ENCODE measurements around the gene BLTP2. TPM values are rescaled to one million over a fixed set of nuclear protein-coding genes. Genes with fewer than 3 reads are reported as not detected.

BLTP2 gene
- total RNA-seq, result 110 TPM

DNA sequence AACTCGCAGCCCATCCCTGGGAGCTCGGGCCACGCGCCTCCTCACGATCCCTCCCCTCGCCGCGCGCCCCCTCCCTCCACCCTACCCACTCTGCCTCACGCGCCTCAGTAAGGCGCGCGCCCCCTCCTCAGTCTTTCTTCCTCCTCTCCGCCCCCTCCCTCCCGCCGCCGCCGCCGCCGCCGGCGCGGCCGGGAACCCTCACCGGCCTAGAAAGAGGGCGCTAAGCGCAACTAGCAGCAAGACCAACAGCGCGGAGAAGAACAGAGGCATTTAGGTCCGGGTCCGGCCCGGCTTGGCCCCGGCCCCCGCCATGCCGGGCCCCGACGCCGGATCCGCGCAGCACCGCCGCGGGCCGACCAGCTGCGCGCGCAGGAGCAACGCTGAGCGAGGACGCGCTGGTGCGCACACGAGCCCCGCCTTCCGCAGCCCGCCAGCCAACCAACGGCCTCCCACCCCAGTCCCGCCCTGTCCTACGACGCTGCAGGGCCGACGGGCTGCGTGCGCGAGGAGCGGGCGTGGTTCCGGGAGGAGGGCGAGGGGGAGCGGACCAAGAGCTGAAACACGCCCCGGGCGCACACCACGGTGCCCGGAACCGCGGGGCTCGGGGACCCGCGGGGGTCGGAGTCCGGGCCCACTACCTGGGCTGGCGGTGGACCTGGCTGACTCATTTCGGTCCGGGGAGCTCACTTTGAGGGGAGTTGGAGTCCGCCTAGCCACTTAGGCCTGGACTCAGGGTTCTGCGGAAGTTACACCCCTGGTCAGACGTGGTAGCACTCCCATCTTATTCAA is at the start of gene BLTP2:
Gene BLTP2, minus strand, starts transcription at position 372 of the 789 bp plus-strand sequence. Its CDS starts 102 bp downstream, at position 270.

DNA sequence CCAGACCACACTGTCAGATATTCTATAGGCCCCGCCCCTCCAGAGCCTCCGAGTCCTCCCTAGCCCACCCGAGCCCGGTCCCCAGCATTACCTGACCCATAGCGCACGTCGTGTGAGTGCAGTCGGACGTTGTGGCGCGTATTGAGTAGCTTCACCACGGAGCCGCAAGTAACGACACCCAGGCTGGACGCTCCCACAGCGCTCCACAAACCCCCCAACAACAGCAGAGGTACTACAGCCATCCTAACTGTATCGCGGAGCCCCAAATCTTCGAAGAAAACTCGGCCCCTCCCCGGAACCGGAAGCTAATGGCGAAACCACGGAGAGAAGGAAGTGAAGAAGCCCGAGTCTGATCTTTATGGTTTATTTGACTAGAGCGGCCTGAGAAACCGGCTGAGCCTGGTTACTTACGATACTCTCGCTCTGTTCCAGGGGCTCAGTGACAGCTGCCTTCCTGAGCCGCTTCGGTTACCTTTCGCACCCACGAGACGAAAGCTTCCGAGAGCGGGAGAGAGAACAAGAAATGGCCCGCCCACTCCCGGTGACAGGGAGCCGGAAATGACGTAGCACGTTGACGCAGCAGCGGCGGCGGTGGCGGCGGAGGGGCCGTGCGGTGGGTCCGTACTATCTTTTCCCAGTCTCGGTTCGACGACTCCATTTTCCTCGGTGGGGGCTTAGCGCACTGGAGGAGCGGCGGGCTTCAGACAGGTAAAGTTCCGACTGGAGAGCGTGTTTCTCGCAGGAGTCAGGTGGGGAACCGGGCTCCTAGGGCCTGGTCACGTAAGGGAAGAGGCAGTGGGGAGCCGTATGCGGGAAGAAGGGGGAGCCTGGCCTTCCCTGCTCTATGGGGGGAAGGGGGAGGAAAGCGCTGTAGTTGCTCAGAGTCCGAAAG is 16.9 kb upstream of the BLTP2 start, which contains the start of the genes SDF2 and SUPT6H:
Gene SDF2, minus strand, starts transcription at position 272 of the 892 bp plus-strand sequence. Its CDS starts 30 bp downstream, at position 242.
Gene SUPT6H, plus strand, starts transcription at position 571 of the 892 bp plus-strand sequence. CDS start 11,197 bp downstream, outside the sequence.

DNA sequence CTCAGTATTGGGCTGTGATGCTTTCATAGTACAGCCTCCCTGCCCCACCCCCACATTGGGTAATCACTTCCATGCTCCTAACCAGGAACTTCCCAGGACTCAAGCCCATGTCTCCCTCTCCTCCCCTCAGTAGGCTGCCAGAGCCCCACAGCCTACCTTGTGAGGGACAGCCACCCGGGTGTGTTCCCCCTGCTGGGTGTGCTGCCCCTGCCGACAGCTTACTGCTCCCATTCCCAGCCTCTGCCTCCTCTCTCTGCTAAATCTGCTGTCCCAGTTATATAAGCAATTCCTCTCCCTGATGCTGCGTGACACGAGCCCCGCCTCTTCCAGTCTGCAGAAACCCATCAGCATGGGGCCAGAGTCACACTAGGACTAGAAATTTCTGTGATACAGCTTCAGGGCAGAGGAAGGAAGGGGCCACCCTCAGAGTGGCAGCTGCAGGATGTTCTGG is 31.0 kb downstream of the BLTP2 start, which contains the start of gene RSKR:
Gene RSKR, minus strand, starts transcription at position 255 of the 451 bp plus-strand sequence. Its CDS starts 24 bp downstream, at position 231.

DNA sequence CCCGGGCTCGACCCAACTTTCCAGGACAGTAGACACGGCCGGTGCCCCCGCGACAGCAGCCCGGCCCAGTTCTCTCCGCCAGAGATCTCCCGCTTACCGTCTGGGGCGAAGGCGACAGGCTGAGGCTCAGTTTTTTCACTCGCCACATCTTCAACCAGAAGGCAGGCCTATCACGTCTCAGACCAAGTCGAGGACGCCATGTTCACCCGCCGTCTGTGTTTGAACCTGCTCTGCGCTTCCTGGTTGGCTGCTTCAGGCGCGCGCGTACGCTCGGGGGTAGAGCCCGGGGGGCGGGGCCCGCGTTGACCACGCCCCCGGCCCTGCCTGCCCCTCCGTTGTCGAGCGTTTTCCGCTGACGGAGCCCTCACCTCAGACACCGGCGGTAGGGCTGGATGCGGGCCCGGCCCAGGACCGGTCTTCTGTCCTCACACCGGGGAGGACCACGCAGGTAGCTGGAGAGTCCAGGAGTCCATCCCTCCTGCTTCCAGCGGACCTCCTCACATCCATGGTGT is 46.1 kb downstream of the BLTP2 start, which contains the start of gene SPAG5:
Gene SPAG5, minus strand, starts transcription at position 227 of the 512 bp plus-strand sequence. Its CDS starts 79 bp downstream, at position 148.

Other genes with a start within 250 kb of the BLTP2 start
- 18.2 TPM for gene SLC46A1, start 238.9 kb downstream of the BLTP2 start, total RNA-seq
- gene SLC13A2, start 171.5 kb downstream of the BLTP2 start, total RNA-seq, result not detected
- not detected for gene FOXN1, start 138.8 kb downstream of the BLTP2 start, total RNA-seq
- gene UNC119, start 92.5 kb downstream of the BLTP2 start, total RNA-seq, result 35.8 TPM
- 30.2 TPM for gene PIGS, start 73.6 kb downstream of the BLTP2 start, total RNA-seq
- 249 TPM for gene ALDOC, start 68.3 kb downstream of the BLTP2 start, total RNA-seq
- gene SPAG5, start 46.1 kb downstream of the BLTP2 start, total RNA-seq, result 9.7 TPM
- gene RSKR, start 31.0 kb downstream of the BLTP2 start, total RNA-seq, result 15.9 TPM
- gene SDF2, start 16.7 kb upstream of the BLTP2 start, total RNA-seq, result 36.9 TPM
- 42.2 TPM for gene SUPT6H, start 17.0 kb upstream of the BLTP2 start, total RNA-seq
- 5.5 TPM for gene PROCA1, start 66.7 kb upstream of the BLTP2 start, total RNA-seq
- 21.2 TPM for gene RAB34, start 72.7 kb upstream of the BLTP2 start, total RNA-seq
- gene RPL23A, start 74.8 kb upstream of the BLTP2 start, total RNA-seq, result 340 TPM
- 1.6 TPM for gene TLCD1, start 81.1 kb upstream of the BLTP2 start, total RNA-seq
- 0.92 TPM for gene NEK8, start 83.6 kb upstream of the BLTP2 start, total RNA-seq
- 39.7 TPM for gene TRAF4, start 98.9 kb upstream of the BLTP2 start, total RNA-seq
- 7.8 TPM for gene FAM222B, start 197.6 kb upstream of the BLTP2 start, total RNA-seq
- gene ERAL1, start 209.9 kb upstream of the BLTP2 start, total RNA-seq, result 26.8 TPM